ENCODE results near the gene CMTM7.

DNA sequence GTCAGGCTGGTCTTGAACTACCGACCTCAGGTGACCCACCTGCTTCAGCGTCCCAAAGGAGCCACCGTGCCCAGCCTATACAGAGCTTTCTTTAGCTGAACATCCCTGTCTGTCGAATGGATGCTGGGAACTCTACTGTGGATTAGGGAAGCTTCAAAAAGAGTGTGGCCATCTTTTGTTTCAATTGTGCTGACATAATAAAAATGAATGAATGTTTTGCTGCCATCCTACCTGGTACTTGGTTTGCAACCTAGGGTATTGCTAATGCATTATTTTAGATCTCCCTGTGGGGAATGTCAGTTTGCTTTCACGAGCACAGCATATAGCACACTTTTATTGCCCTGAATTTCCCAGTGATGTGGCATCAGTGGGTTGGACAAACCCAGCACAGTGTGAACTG, 78.7 kb downstream of the CMTM7 start:
- TF ChIP-seq POLR2A (IDR thresholded peaks at IDR 0.05), result no peak
- TF ChIP-seq, protein P1, sequence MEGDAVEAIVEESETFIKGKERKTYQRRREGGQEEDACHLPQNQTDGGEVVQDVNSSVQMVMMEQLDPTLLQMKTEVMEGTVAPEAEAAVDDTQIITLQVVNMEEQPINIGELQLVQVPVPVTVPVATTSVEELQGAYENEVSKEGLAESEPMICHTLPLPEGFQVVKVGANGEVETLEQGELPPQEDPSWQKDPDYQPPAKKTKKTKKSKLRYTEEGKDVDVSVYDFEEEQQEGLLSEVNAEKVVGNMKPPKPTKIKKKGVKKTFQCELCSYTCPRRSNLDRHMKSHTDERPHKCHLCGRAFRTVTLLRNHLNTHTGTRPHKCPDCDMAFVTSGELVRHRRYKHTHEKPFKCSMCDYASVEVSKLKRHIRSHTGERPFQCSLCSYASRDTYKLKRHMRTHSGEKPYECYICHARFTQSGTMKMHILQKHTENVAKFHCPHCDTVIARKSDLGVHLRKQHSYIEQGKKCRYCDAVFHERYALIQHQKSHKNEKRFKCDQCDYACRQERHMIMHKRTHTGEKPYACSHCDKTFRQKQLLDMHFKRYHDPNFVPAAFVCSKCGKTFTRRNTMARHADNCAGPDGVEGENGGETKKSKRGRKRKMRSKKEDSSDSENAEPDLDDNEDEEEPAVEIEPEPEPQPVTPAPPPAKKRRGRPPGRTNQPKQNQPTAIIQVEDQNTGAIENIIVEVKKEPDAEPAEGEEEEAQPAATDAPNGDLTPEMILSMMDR (IDR thresholded peaks at IDR 0.05), result no peak

Data from adrenal gland (tissue), 5 donors.